ENCODE data around the gene GPSM1. TPM values are rescaled to one million over a fixed set of nuclear protein-coding genes. Genes with fewer than 3 reads are reported as not detected.

The GPSM1 gene, protein sequence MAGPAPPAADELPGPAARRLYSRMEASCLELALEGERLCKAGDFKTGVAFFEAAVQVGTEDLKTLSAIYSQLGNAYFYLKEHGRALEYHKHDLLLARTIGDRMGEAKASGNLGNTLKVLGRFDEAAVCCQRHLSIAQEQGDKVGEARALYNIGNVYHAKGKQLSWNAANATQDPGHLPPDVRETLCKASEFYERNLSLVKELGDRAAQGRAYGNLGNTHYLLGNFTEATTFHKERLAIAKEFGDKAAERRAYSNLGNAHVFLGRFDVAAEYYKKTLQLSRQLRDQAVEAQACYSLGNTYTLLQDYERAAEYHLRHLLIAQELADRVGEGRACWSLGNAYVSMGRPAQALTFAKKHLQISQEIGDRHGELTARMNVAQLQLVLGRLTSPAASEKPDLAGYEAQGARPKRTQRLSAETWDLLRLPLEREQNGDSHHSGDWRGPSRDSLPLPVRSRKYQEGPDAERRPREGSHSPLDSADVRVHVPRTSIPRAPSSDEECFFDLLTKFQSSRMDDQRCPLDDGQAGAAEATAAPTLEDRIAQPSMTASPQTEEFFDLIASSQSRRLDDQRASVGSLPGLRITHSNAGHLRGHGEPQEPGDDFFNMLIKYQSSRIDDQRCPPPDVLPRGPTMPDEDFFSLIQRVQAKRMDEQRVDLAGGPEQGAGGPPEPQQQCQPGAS
- 65.9 and 73.6 TPM in 2 replicates for total RNA-seq (2014; rRNA removed; shearing (Covaris generic))

DNA sequence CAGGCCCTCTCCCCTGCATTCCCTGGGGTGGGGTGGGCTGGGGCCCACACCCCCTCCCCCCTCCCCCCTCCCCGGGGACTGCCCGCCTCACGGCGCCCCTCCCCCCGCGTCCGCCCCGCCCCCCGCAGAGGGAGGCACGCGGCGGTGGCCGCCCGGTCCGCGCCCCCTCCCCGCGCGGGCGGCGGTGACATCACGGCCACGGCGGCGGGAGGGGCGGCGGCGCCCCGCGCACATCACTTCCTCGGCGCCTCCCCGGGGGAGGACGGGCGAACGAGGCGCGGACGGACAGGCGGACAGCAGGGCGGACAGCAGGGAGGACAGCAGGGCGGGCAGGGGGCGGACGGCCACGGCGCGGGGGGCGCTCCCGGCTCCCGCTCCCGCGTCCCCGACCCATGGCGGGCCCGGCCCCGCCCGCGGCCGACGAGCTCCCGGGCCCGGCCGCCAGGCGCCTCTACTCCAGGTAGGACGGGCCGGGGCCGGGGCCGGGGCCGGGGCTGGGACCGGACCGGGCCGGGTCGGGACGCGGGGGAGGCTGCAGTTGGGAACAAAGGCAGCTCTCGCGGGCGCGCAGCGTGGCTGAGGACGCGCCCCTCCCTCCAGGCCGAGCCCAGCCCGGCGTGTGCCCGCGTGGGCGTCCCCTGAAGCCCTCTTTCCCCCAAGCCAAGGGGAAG, at the start of gene GPSM1:
TSS of gene GPSM1 (plus strand) at position 236 of the 671 bp plus-strand sequence. CDS start at position 393, 157 bp downstream.

DNA sequence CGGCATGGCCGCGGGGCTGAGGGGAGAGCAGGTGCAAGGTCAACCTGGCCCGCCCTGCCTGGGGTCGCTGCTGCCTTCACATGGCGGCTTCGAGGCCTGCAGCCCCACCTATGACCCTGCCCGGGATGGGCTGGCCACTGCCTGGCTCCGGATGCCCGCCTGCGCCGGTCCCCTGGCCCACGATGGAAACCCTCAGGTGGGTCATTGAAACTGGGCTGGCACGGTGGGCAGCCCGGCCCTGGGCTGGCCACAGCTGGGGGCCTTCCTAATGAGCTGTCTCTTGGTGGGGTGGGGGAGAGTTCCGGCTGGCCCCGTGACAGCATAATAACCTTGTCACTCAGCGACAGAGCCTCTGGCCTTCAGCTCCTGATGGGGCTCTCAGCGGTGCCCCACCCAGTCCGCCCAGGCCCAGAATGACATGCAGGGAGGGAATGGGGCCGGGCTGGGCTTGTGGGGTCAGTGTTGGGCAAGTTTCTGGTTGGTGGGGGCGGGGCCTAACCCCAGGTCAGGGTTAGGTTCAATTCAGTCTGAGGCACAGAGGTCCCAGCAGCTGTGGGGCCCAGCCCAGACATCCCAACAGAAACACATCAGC, 23.4 kb upstream of the GPSM1 start, which contains the start of gene CCDC187:
TSS of gene CCDC187 (minus strand) at position 270 of the 592 bp plus-strand sequence. CDS start at position 6, 264 bp downstream.

DNA sequence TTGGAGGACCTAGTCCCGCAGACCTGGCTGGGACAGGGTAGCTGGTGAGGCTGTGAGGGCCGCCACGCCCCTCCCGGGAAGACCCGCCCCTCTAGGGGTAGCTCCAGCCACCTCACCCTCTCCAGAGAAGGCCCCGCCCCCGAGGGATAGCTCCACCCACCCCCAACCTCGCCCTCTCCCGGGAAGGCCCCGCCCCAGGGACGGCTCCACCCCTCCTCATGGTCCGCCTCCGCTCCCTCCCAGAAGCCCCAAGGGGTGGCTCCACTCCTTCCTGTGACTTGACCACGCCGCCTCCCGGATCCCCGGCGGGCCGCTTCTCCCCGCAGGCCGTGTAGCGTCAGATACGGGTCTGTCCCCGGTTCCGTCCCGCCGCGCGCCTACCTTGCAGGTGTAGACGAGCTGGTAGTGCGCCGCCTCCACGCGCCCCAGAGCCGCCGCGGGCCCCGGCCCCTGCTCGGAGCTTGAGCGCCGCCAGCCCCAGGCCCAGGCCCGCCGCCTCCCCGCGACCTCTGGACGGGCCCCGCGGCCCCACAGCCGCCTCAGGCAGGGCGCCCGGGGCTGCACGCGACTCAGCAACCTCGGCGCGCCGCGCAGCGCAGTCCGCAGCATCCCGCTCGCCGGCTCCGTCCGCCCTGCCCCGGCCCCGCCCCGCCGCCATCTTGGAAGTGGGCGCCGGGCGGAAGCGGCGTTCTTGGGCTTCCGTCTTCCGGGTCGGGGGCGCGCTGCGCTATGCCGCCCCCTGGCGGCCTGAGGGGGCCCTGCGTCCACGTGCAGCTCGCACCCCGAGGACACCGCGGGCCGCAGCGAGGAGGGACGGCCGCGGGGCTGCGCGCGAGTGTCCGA, 36.0 kb downstream of the GPSM1 start, which contains the start of gene DNLZ:
TSS of gene DNLZ (minus strand) at position 639 of the 843 bp plus-strand sequence. CDS start at position 609, 30 bp downstream.

DNA sequence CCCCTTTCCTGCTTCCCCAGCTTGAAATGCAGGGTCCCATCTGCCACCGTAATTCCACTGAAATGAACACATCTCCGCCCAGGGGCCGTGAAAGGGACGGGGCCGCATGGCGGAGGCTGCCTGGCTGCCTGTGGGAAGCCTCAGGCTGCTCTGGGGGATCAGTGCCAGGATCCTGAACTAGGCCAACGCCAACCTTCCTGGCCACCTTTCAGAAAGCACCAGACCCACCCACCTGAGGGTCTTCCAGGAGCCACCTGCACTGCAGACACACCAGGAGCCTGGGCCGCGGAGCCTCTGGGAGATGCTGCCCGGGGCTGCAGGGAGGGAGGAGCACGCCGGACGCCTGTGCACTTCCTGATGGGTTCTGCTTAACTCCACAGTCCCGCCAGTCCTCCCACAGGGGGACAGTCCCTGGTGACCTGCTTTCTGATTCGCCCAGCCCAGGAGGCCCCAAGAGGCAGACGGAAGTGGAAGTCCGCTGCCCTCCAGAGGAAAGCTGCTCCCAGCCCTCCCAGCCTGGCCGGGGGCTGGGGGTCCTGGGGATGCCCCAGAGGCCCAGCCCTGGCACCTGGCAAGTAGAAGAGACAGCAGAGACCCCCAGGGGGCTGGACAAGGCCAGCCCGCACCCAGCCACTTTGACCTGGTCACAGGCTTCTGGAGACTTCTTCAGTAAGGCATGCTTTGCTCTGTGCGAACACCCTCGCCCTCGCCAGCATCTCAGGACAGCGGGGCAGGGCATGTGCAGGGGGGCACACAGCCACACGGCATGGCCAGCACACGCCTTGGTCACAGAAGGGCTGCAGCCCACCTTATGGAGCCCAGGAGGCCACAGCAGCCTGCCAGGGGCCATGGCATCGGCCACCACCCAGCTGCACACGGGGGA, 46.2 kb downstream of the GPSM1 start, which contains the start of gene CARD9:
TSS of gene CARD9 (minus strand) at position 370 of the 883 bp plus-strand sequence. CDS start 1,591 bp downstream, outside the sequence.

DNA sequence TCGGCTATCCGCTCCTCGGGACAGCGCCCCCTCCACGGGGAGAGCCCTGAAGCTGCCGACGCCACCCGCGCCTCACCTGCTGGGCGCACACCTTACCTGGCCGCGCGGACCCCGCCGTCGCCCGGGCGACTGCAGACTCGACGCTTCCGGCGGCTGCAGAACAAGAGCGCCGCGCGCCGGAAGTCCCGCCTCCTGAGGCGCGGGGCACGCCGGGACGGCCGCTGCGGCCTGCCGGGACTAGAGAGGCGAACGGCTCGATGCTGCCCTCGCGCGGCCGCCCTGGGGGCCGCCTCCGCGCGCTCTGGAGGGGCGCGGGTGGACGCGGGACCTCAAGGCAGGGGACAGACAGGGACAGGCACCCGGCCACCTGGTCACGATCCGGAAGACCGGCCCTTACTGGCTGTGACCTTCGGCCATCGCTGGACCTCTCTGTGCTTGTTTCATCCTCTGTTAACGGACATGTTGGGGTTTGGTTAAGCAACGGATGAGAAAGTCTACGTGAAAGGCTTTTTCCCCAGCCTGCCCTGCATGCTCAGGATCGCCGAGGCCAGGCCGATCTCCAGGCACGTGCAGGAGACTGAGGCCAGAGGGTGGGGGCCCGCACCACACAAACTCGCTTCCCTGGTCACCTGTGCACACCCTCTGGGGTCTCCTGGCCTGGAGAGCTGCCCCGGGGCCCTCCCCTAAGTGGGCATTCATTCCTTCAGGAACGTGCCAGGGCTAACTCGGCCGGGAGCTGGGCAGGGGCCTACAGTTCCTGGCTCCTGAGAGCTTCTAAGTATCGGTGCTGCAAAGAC, 72.9 kb downstream of the GPSM1 start, which contains the start of gene SNAPC4:
TSS of gene SNAPC4 (minus strand) at position 133 of the 797 bp plus-strand sequence. CDS start 1,742 bp downstream, outside the sequence.

Other genes starting within 250 kb of the GPSM1 start
- 18.9 and 21.5 TPM in 2 replicates for gene NACC2, start 232.2 kb upstream of the GPSM1 start, total RNA-seq (2014; rRNA removed; shearing (Covaris generic))
- gene TMEM250, start 208.7 kb upstream of the GPSM1 start, total RNA-seq (2014; rRNA removed; shearing (Covaris generic)), result 55.8 and 59.1 TPM in 2 replicates
- gene LHX3, start 122.4 kb upstream of the GPSM1 start, total RNA-seq (2014; rRNA removed; shearing (Covaris generic)), result not detected in 2 replicates
- 26.9 and 30.1 TPM in 2 replicates for gene QSOX2, start 81.7 kb upstream of the GPSM1 start, total RNA-seq (2014; rRNA removed; shearing (Covaris generic))
- gene CCDC187, start 23.4 kb upstream of the GPSM1 start, total RNA-seq (2014; rRNA removed; shearing (Covaris generic)), result under 0.01 TPM in 1 of 2 replicates, not detected in the other
- gene DNLZ, start 36.2 kb downstream of the GPSM1 start, total RNA-seq (2014; rRNA removed; shearing (Covaris generic)), result 50.1 and 56.7 TPM in 2 replicates
- 2.5 and 4.3 TPM in 2 replicates for gene CARD9, start 46.1 kb downstream of the GPSM1 start, total RNA-seq (2014; rRNA removed; shearing (Covaris generic))
- gene SNAPC4, start 72.6 kb downstream of the GPSM1 start, total RNA-seq (2014; rRNA removed; shearing (Covaris generic)), result 19.1 and 21.4 TPM in 2 replicates
- 128 TPM in 2 replicates for gene ENTR1, start 83.1 kb downstream of the GPSM1 start, total RNA-seq (2014; rRNA removed; shearing (Covaris generic))
- gene PMPCA, start 83.1 kb downstream of the GPSM1 start, total RNA-seq (2014; rRNA removed; shearing (Covaris generic)), result 96.6 and 103 TPM in 2 replicates
- 11.2 and 11.9 TPM in 2 replicates for gene INPP5E, start 112.3 kb downstream of the GPSM1 start, total RNA-seq (2014; rRNA removed; shearing (Covaris generic))
- gene SEC16A, start 155.5 kb downstream of the GPSM1 start, total RNA-seq (2014; rRNA removed; shearing (Covaris generic)), result 24.2 and 27.2 TPM in 2 replicates
- 18.7 and 24.1 TPM in 2 replicates for gene NOTCH1, start 218.5 kb downstream of the GPSM1 start, total RNA-seq (2014; rRNA removed; shearing (Covaris generic))

All from A375 (cell line).